ENCODE results near the gene IL17D. TPM values are rescaled to one million over a fixed set of nuclear protein-coding genes. Genes with fewer than 3 reads are reported as not detected.

IL17D gene
- total and polyA plus RNA-seq, 4 donors, result 0.65 to 1.5 (median 0.97) TPM

DNA sequence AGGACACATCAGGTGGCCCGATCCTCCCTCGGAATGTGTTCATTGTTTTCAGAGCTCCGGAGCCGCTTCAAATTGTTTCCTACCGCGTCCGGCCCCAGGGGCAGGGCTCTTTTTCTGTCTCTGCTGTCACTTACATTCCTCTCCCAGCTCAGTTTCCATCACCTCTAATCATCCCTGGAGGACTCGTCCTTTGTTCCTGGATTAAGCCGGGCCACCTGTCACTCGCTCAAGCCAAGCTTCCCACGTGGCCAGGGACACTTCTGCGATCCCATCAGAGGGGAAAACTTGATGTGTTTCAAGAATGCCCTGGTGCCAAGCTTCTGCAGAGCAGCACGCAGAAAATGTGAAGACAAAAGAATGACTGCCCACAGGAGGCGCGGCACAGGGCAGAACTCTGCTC is 13.5 kb downstream of the IL17D start:
- 72 to 85% methylated on average over 15 of the region's 15 CpGs for WGBS, 2 donors
- Histone ChIP-seq H3K9ac (ENCODE audit: insufficient read depth in 1 of 2, low read length in 2 of 2) (no peak overlapping the region), H3K4me1 (ENCODE audit: control insufficient read depth in 5 of 5, insufficient read depth in 5 of 5, low read length in 5 of 5) (peaks cover 0 to 20% (median 9%) of the 10 kb centered on the region in 5 donors), H3K4me3 (no peak overlapping the region), H3K36me3 (ENCODE audit: control insufficient read depth in 4 of 4, insufficient read depth in 4 of 4, low read length in 4 of 4) (no peaks in the 10 kb centered on the region), H3K27me3 (ENCODE audit: control insufficient read depth in 3 of 3, insufficient read depth in 3 of 3, low read length in 2 of 3) (peaks cover 0 to 9% (median 0%) of the 10 kb centered on the region in 3 donors), H3K9me3 (ENCODE audit: control insufficient read depth in 4 of 4, insufficient read depth in 3 of 4, low read length in 3 of 4) (peaks cover 0 to 2% (median 0%) of the 10 kb centered on the region in 4 donors), H3K27ac (ENCODE audit: low read depth in 1 of 2, low read length in 1 of 2) (no peak overlapping the region)
- ATAC-seq (ENCODE audit: insufficient read depth, low FRiP score) (no peak), DNase-seq (no peak)
- TF ChIP-seq, protein P1, sequence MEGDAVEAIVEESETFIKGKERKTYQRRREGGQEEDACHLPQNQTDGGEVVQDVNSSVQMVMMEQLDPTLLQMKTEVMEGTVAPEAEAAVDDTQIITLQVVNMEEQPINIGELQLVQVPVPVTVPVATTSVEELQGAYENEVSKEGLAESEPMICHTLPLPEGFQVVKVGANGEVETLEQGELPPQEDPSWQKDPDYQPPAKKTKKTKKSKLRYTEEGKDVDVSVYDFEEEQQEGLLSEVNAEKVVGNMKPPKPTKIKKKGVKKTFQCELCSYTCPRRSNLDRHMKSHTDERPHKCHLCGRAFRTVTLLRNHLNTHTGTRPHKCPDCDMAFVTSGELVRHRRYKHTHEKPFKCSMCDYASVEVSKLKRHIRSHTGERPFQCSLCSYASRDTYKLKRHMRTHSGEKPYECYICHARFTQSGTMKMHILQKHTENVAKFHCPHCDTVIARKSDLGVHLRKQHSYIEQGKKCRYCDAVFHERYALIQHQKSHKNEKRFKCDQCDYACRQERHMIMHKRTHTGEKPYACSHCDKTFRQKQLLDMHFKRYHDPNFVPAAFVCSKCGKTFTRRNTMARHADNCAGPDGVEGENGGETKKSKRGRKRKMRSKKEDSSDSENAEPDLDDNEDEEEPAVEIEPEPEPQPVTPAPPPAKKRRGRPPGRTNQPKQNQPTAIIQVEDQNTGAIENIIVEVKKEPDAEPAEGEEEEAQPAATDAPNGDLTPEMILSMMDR (IDR thresholded peaks at IDR 0.05; ENCODE audit: control extremely low read depth, extremely low read depth), result no peak

DNA sequence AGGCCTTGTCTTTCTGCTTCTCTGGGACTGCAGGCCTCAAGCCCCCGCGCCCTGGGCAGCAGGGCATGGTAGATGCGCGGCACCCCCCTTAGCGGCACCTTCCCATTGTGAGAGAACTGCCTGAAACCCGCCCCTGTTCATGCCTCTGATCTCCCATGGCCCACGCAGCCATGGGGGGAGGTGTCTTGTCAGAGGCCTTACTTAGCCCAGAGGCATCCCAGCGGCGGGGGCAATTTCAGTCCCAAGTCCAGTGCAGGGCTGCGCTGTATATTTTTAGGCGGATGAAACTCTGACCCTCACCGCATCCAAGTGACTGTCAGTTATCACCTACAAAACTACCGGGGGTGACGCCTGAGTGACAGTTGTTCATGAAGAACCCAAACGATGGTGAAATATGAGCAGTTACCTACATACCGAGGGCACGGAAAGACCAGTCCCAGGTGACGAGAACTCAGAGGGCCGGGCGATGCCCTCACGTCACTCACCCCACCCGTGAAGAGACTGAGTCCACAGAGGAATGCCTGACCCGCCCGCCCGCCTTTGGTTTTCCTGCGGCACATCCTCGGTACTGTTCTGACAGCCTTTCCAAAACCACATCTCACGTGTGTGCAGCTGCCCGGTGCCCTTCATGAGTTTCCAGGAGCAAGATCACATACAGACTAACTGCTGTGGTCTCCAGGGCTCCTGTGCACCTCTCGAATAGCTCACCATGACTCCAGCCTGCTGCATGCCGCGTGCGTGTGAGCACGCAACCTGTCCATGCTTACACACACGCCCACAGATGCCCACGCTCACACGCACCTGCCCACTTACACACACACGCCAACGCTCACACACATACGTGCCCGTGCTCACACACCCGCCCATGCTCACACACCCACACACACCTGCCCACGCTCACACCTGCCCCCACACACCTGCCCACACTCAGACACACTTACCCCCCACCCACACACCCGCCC is 14.4 kb downstream of the IL17D start:
- Histone ChIP-seq H3K9ac (ENCODE audit: insufficient read depth in 1 of 2, low read length in 2 of 2) (no peak overlapping the region), H3K36me3 (ENCODE audit: control insufficient read depth in 4 of 4, insufficient read depth in 4 of 4, low read length in 4 of 4) (no peaks in the 10 kb centered on the region), H3K27ac (ENCODE audit: low read depth in 1 of 2, low read length in 1 of 2) (no peak overlapping the region), H3K9me3 (ENCODE audit: control insufficient read depth in 4 of 4, insufficient read depth in 3 of 4, low read length in 3 of 4) (peaks cover 0 to 2% (median 0%) of the 10 kb centered on the region in 4 donors), H3K4me1 (ENCODE audit: control insufficient read depth in 5 of 5, insufficient read depth in 5 of 5, low read length in 5 of 5) (peaks cover 0 to 22% (median 9%) of the 10 kb centered on the region in 5 donors), H3K4me3 (no peak overlapping the region), H3K27me3 (ENCODE audit: control insufficient read depth in 3 of 3, insufficient read depth in 3 of 3, low read length in 2 of 3) (peaks cover 0 to 9% (median 0%) of the 10 kb centered on the region in 3 donors)
- DNase-seq, result no peak
- TF ChIP-seq, protein P1 (IDR thresholded peaks at IDR 0.05; ENCODE audit: control extremely low read depth, extremely low read depth), result no peak
- 93 to 97% methylated on average over 44 of the region's 44 CpGs for WGBS, 2 donors
- no peak for ATAC-seq (ENCODE audit: insufficient read depth, low FRiP score)

DNA sequence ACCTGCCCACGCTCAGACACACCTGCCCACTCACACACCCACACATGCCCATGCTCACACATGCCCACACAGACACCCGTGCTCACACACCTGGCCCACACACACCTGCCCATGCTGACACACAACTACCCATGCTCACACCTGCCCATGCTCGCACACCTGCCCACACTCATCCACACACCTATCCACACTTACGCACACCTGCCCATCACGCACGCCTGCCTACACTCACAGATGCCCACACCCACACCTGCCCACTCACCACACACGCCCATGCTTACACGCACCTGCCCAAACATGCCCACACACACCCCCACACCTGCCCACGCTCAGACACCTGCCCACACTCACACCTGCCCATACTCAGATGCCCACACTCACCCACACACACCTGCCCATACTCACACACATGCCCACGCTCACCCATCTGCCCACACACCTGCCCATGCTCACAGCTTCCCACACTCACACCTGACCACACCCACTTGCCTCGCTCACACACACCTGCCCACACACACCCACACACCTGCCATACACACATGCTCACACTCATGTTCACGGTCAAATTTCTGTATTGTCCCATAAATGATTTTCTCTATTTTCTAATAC is 15.6 kb downstream of the IL17D start:
- ATAC-seq (ENCODE audit: insufficient read depth, low FRiP score) (no peak), DNase-seq (no peak)
- Histone ChIP-seq H3K27ac (ENCODE audit: low read depth in 1 of 2, low read length in 1 of 2) (no peak overlapping the region), H3K9ac (ENCODE audit: insufficient read depth in 1 of 2, low read length in 2 of 2) (no peak overlapping the region), H3K27me3 (ENCODE audit: control insufficient read depth in 3 of 3, insufficient read depth in 3 of 3, low read length in 2 of 3) (peaks cover 0 to 9% (median 0%) of the 10 kb centered on the region in 3 donors), H3K4me1 (ENCODE audit: control insufficient read depth in 5 of 5, insufficient read depth in 5 of 5, low read length in 5 of 5) (peaks cover 0 to 19% (median 9%) of the 10 kb centered on the region in 5 donors), H3K4me3 (no peak overlapping the region), H3K36me3 (ENCODE audit: control insufficient read depth in 4 of 4, insufficient read depth in 4 of 4, low read length in 4 of 4) (no peaks in the 10 kb centered on the region), H3K9me3 (ENCODE audit: control insufficient read depth in 4 of 4, insufficient read depth in 3 of 4, low read length in 3 of 4) (peaks cover 0 to 2% (median 0%) of the 10 kb centered on the region in 4 donors)
- 91 to 96% methylated on average over 12 of the region's 12 CpGs for WGBS, 2 donors
- TF ChIP-seq, protein P1 (IDR thresholded peaks at IDR 0.05; ENCODE audit: control extremely low read depth, extremely low read depth), result no peak
